Kidney (tissue), 14 donors: Measurements from ENCODE around the gene KIR3DL2. TPM values are rescaled to one million over a fixed set of nuclear protein-coding genes. Genes with fewer than 3 reads are reported as not detected.
"Not testable (repeated sequence)": the region's sequence is repeated elsewhere in the genome, so short reads cannot be mapped to it uniquely, and the experiment has no call there.

Experiments used
- DNase-seq, 5 donors: peaks; one replicate each; pipeline ENCODE4 v3.0.0-alpha.2; 2013 to 2020
- FAIRE-seq: peaks from 2 replicates; lab custom pipeline; 2012; peaks lifted over from hg19 to GRCh38; lab: Jason Lieb, UNC
- H3K27ac ChIP-seq, 2 donors: one replicate each; pipeline ENCODE4 v1.7.0; 2013; ENCODE audit warnings: low read depth in 2 of 2, low read length in 2 of 2, inconsistent platforms in 1 of 2
- H3K27me3 ChIP-seq: one replicate; pipeline ENCODE4 v1.7.1; 2013; ENCODE audit warnings: low read length, inconsistent platforms; ENCODE audit not compliant: control insufficient read depth, insufficient read depth
- H3K36me3 ChIP-seq, 3 donors: one replicate each; pipeline versions ENCODE4 v1.7.0 to v1.7.1; 2013; ENCODE audit warnings: low read length in 3 of 3, control low read depth in 1 of 3, inconsistent platforms in 1 of 3; ENCODE audit not compliant: insufficient read depth in 3 of 3, control insufficient read depth in 2 of 3
- H3K4me1 ChIP-seq, 3 donors: one replicate each; pipeline versions ENCODE4 v1.7.0 to v1.7.1; 2013; ENCODE audit warnings: low read length in 3 of 3, inconsistent platforms in 1 of 3, low read depth in 1 of 3; ENCODE audit not compliant: control insufficient read depth in 2 of 3, insufficient read depth in 2 of 3
- H3K4me3 ChIP-seq, 3 donors: one replicate each; pipeline versions ENCODE4 v1.7.0 to v1.8.1; 2013; ENCODE audit warnings: low read length in 3 of 3, control low read depth in 1 of 3, inconsistent platforms in 1 of 3
- H3K9ac ChIP-seq, 3 donors: one replicate each; pipeline versions ENCODE4 v1.7.0 to v1.7.1; 2013; ENCODE audit warnings: low read length in 3 of 3, control low read depth in 1 of 3, inconsistent platforms in 1 of 3
- H3K9me3 ChIP-seq, 3 donors: one replicate each; pipeline versions ENCODE4 v1.7.0 to v1.7.1; 2013; ENCODE audit warnings: low read length in 3 of 3, control low read depth in 1 of 3, inconsistent platforms in 1 of 3; ENCODE audit not compliant: control insufficient read depth in 2 of 3, insufficient read depth in 1 of 3
- intact Hi-C: fragments of 100-400 bp; cut with DNase I; formaldehyde crosslinking; loops from one replicate; pipeline ENCODE4 v1.11.1; 2022
- polyA plus RNA-seq: library from polyadenylated mRNA; stranded (reverse); fragments of 350-450 nt; fragmentation: Illumina TruSeq; extraction: RNeasy Lipid Tissue Mini Kit (QIAGEN cat#74804); gene quantifications from one replicate; pipeline ENCODE4 v1.2.3, GENCODE V29; 2014; ENCODE audit warnings: low read depth, low replicate concordance; ENCODE audit not compliant: insufficient read depth
- total RNA-seq: library from RNA; stranded (reverse); fragmentation: NEBNext Ultra II Directional; extraction: Animal tissue kit (Norgen Biotek cat#: 25700); gene quantifications from one replicate; pipeline ENCODE4 v1.2.1, GENCODE V29; 2021
- TF ChIP-seq, protein P1 (sequence below): IDR thresholded peaks from 3 replicates; pipeline ENCODE4 v1.5.1; 2012; ENCODE audit warnings: mild to moderate bottlenecking, moderate library complexity, borderline replicate concordance; ENCODE audit not compliant: insufficient read depth; ENCODE audit errors: extremely low read depth
- donor health status: control.
- donor health status: control.
- donor health status: control.
- donor health status: control.
- donor health status: control.
- donor health status: DM: yes; HTN: yes; CAD: no.
- donor health status: Normal renal cell carcinoma (clear cell type).

KIR3DL2 gene
- total and polyA plus RNA-seq, 2 donors from 2014 or later: 0.13 TPM; not detected in 1

DNA sequence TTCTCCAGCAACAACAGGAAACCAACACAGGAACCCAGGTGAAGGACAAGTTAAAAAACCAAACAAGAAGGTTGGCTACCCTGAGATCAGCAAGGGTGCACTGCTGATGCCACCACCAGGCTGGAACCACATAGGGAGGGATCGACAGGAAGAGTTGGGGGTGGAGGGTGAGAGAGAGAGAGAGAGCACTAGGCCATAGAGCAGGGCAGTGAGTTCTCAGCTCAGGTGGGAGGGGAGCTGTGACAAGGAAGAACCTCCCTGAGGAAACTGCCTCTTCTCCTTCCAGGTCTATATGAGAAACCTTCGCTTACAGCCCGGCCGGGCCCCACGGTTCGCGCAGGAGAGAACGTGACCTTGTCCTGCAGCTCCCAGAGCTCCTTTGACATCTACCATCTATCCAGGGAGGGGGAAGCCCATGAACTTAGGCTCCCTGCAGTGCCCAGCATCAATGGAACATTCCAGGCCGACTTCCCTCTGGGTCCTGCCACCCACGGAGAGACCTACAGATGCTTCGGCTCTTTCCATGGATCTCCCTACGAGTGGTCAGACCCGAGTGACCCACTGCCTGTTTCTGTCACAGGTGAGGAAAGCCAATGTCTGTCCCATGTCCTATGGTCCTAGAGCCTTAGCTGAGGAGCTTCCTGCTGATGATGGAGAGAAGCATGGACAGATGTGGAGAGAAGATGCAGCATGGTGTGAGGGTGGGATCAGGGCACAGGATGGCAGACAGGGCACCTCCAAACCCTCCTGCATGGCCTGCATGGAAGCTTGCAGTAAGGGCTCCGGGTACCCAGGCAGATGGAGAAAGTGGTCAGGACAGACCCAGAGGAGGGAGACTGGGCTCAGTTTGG is 44.4 kb upstream of the KIR3DL2 start:
- no peak overlapping the region for H3K4me3 ChIP-seq
- intact Hi-C loops: no loop called here
- no peak overlapping the region for H3K9ac ChIP-seq
- no peak for DNase-seq
- H3K4me1 ChIP-seq: no peaks in the 10 kb centered on the region
- peaks cover 0 to 4% (median 0%) of the 10 kb centered on the region in 3 donors for H3K9me3 ChIP-seq
- H3K36me3 ChIP-seq: no peaks in the 10 kb centered on the region
- no peak for FAIRE-seq
- TF ChIP-seq, protein P1, sequence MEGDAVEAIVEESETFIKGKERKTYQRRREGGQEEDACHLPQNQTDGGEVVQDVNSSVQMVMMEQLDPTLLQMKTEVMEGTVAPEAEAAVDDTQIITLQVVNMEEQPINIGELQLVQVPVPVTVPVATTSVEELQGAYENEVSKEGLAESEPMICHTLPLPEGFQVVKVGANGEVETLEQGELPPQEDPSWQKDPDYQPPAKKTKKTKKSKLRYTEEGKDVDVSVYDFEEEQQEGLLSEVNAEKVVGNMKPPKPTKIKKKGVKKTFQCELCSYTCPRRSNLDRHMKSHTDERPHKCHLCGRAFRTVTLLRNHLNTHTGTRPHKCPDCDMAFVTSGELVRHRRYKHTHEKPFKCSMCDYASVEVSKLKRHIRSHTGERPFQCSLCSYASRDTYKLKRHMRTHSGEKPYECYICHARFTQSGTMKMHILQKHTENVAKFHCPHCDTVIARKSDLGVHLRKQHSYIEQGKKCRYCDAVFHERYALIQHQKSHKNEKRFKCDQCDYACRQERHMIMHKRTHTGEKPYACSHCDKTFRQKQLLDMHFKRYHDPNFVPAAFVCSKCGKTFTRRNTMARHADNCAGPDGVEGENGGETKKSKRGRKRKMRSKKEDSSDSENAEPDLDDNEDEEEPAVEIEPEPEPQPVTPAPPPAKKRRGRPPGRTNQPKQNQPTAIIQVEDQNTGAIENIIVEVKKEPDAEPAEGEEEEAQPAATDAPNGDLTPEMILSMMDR: no peak
- H3K27me3 ChIP-seq: no peaks in the 10 kb centered on the region
- H3K27ac ChIP-seq: no peak overlapping the region

DNA sequence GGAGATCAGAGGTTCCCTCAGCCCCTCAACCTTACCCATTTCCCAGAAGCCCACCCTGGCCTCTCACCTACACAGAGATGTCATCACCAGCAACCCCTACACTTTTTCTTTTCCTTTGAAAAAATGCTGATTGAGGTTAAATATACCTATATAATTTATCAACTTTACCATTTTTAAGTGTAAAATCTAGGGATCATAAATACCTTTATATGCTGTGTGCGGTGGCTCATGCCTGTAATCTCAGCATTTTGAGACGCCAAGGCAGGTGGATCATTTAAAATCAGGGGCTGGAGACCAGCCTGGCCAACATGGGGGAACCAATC is 43.8 kb upstream of the KIR3DL2 start:
- DNase-seq: no peak
- Histone ChIP-seq H3K9me3 (peaks cover 0 to 4% (median 0%) of the 10 kb centered on the region in 3 donors), H3K9ac (no peak overlapping the region), H3K36me3 (no peaks in the 10 kb centered on the region), H3K4me1 (no peaks in the 10 kb centered on the region), H3K4me3 (no peak overlapping the region), H3K27me3 (no peaks in the 10 kb centered on the region), H3K27ac (no peak overlapping the region)
- intact Hi-C loops: no loop called here
- TF ChIP-seq, protein P1: no peak
- FAIRE-seq: no peak

DNA sequence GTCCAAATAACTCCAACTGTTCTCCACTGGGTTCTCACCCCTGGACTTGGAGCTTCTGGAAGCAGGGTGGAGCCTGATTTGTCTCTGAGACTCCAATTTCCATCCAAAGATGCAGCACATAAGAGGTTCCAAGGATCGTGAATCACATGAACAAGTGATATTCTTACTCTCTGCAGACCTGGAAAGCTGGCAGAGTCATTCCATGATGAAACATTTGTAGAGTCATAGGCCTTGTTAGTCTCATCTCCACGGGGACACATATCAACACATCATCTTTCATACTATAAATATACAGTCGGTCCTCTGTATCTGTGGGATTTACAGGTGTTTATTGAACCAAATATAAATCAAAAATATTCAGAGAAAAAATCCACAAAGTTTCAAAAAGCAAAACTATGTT is 35.7 kb upstream of the KIR3DL2 start:
- H3K4me3 ChIP-seq, H3K9me3 ChIP-seq, H3K36me3 ChIP-seq, H3K27ac ChIP-seq, H3K9ac ChIP-seq, DNase-seq, intact Hi-C loops, H3K27me3 ChIP-seq, H3K4me1 ChIP-seq, FAIRE-seq: not testable (repeated sequence)

DNA sequence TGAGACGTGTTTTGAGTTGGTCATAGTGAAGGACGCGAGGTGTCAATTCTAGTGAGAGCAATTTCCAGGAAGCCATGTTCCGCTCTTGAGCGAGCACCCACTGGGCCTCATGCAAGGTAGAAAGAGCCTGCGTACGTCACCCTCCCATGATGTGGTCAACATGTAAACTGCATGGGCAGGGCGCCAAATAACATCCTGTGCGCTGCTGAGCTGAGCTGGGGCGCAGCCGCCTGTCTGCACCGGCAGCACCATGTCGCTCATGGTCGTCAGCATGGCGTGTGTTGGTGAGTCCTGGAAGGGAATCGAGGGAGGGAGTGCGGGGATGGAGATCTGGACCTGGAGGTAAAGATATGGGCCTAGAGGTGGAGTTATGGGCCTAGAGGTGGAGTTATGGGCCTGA is 34.0 kb upstream of the KIR3DL2 start, which contains the start of gene KIR3DL1:
KIR3DL1 (plus strand) TSS at position 218 of the 400 bp plus-strand sequence.
- H3K27me3 ChIP-seq, DNase-seq, intact Hi-C loops, FAIRE-seq, H3K27ac ChIP-seq, H3K4me1 ChIP-seq, H3K9ac ChIP-seq, H3K4me3 ChIP-seq, H3K9me3 ChIP-seq, H3K36me3 ChIP-seq: not testable (repeated sequence)
